ENCODE results near the gene CHD9.

DNA sequence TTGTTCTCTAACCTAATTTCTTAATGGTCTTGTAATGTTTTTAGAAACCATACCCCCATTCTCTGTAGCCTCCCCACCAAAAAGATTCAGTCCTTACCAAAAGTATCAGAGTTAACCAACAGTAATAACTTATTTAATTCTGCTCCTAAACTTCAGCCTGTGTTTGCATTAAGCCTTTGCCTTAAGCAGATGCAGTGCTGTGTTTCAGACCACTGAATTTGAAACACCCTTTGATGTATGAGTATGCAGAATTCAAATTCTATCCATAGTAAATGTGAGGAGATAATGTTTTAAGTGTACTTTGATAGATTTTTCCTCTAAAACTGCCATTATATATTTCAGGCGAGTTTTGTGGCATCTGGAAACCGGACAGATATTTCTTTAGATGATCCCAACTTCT, 207.9 kb downstream of the CHD9 start:
- TF ChIP-seq, protein P1, sequence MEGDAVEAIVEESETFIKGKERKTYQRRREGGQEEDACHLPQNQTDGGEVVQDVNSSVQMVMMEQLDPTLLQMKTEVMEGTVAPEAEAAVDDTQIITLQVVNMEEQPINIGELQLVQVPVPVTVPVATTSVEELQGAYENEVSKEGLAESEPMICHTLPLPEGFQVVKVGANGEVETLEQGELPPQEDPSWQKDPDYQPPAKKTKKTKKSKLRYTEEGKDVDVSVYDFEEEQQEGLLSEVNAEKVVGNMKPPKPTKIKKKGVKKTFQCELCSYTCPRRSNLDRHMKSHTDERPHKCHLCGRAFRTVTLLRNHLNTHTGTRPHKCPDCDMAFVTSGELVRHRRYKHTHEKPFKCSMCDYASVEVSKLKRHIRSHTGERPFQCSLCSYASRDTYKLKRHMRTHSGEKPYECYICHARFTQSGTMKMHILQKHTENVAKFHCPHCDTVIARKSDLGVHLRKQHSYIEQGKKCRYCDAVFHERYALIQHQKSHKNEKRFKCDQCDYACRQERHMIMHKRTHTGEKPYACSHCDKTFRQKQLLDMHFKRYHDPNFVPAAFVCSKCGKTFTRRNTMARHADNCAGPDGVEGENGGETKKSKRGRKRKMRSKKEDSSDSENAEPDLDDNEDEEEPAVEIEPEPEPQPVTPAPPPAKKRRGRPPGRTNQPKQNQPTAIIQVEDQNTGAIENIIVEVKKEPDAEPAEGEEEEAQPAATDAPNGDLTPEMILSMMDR (IDR thresholded peaks at IDR 0.05) = no peak
- TF ChIP-seq POLR2A (IDR thresholded peaks at IDR 0.05) = no peak

All from thyroid gland (tissue), 4 donors.